ENCODE data around the gene MRPS24.

GRCh38 chr7:43868681-43869005 lies 674 bp downstream of the MRPS24 start:
- TF ChIP-seq CTCF (IDR thresholded peaks at IDR 0.05; ENCODE audit: low read depth, low read length), result no peak
- TF ChIP-seq EZH2phosphoT487 (IDR thresholded peaks at IDR 0.05; ENCODE audit: low read depth), result no peak
